Activated CD4-positive, alpha-beta T cell treated with anti-CD3 and anti-CD28 coated beads, Interleukin-2, amount 50 U/mL, for 48 hours (primary cell): Measurements from ENCODE around the gene MACC1.
"Not testable (repeated sequence)": the region's sequence is repeated elsewhere in the genome, so short reads cannot be mapped to it uniquely, and the experiment has no call there.

Experiments used
- DNase-seq, 2 experiments: peaks; one replicate each; pipeline ENCODE4 v3.0.0-alpha.2; 2020

The MACC1 gene

GRCh38 chr7:20122653-20123316 is 94.4 kb downstream of the MACC1 start:
- DNase-seq, result not testable (repeated sequence)

GRCh38 chr7:20122073-20122472 is 95.1 kb downstream of the MACC1 start:
- no peak for DNase-seq

DNA sequence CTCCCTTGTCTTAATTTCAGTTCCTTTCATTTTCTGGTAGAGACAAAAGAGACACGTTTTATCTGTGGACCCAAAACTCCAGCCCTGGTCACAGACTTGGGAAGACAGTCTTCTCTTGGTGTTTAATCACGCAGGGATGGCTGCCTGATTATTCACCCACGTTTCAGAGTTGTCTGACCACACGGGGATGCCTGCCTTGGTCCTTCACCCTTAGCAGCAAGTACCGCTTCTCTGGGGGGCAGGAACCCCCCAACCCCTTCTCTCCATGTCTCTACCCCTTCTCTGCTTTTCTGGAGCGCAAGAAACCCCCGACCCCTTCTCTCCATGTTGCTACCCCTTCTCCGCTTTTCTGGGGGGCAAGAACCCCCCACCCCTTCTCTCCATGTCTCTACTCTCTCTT is 95.8 kb downstream of the MACC1 start:
- no peak for DNase-seq

- not testable (repeated sequence) for DNase-seq
Observed at GRCh38 chr7:20120611-20121168, 96.5 kb downstream of the MACC1 start.

- no peak for DNase-seq
Observed at GRCh38 chr7:20116869-20117268, 100.3 kb downstream of the MACC1 start.

DNA sequence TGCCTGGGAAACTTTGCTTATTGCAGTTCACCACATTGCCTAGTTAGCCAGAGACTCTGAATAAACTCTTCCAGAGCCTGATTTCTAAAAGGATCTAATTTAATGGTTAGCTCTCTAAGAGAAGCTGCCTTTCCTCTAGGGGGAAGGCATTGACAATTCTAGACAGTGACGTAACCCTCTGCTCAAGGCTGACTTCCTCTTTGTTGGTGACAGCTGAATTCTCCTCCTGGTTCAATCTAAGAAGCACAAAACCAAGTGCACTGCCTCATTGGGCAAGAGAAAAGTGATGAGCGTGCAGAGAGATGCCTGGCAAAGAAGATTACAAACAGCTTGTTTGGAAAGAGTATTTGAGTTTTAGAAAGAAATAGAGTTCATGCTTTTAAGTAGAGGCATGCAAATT is 102.7 kb downstream of the MACC1 start:
- no peak for DNase-seq

- no peak for DNase-seq
Observed at GRCh38 chr7:20113427-20114027, 103.7 kb downstream of the MACC1 start.

DNA sequence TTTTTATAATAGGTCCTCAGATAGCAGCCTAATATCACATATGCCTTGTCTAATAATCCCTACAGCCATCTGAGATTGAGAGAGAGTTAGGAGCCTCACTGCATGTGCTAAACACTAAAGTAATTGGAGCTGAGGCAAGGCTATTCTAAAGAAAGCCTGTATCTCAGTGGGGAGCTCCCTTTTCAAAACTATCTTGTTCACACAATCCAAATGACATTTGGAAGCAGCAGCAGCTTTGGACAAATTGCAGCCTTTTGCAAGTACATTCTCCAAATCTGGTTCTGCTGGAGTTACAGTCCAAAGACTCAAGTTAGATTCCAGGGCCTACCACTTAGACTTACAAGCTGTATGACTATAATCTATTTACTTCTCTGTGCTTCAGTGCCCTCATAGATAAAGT is 104.5 kb downstream of the MACC1 start:
- DNase-seq, result no peak

GRCh38 chr7:20111821-20112542 is 105.2 kb downstream of the MACC1 start:
- DNase-seq, result no peak

- DNase-seq, result no peak
Observed at GRCh38 chr7:20107582-20107981, 109.6 kb downstream of the MACC1 start.

DNA sequence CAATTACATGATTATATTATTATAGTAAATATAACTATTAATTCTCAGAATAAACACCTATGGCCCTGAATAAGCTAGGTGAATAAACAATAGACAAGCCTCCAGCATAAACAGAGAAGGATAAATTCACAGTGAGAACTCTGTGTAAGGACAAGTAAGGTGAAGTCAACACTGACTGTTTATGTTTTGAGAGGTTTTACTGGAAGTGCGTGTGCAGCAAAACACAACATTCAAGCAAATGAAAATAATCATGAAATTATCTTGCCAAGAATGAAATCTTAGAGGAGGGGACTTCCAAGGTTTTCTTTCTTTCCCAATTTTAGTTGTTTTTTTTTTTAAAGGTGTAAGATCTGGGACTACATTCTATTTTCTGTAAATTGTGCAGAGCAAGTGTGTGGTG is 112.5 kb downstream of the MACC1 start:
- DNase-seq, result no peak

DNA sequence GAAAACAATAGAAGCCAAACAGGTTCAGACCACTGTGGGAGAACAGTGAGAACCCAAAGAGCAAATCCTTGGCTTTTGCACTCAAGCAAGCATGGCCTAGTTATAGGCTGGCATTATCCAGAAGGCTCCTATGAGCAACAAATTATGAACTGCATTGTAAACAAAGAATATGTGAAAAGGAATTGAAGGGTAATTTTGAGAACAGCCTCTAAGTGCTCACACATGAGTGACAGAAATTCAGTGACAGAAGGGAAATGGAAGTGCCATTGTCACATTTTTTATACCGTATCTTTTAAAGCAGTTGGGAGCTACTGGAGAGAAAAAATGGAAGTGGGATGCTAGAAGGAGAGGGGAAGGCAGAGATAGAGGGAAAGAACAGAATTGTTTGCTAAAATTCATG is 114.2 kb downstream of the MACC1 start:
- DNase-seq, result no peak

- no peak for DNase-seq
Observed at GRCh38 chr7:20095862-20096261, 121.3 kb downstream of the MACC1 start.

- no peak for DNase-seq
Observed at GRCh38 chr7:20095436-20095835, 121.7 kb downstream of the MACC1 start.

DNA sequence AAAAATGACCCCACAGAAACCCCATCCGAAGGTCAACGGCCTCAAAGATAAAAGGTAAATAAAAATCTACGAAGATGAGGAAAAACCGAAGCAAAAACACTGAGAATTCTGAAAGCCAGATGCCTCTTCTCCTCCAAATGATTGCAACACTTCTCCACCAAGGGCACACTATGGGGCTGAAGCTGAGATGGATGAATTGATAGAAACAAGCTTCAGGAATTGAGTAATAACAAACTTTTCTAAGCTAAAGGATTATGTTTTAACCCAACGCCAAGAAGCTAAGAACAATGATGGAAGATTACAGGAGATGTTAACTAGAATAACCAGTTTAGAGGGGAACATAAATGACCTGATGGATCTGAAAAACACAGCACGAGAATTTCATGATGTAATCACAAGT is 127.8 kb downstream of the MACC1 start:
- no peak for DNase-seq

GRCh38 chr7:20085086-20085485 is 132.1 kb downstream of the MACC1 start:
- no peak for DNase-seq
